NCI-H2029 (cell line): ENCODE measurements around the gene CYP2J2.
A peak's percentile ranks its signal among the peaks of the same experiment; 100 is the strongest.
"Not testable (repeated sequence)": the region's sequence is repeated elsewhere in the genome, so short reads cannot be mapped to it uniquely, and the experiment has no call there.

ENCODE experiments used
- DNase-seq: peaks from one replicate; lab custom pipeline; 2025; lab: John Stamatoyannopoulos, UW

CYP2J2 gene

GRCh38 chr1:59866462-59866861 lies 60.1 kb downstream of the CYP2J2 start:
- no peak for DNase-seq

- no peak for DNase-seq
These were observed 68.8 kb downstream of the CYP2J2 start for GRCh38 chr1:59857679-59858354.

GRCh38 chr1:59856725-59857338 lies 69.7 kb downstream of the CYP2J2 start:
- peak; percentile 95 for DNase-seq

- DNase-seq: not testable (repeated sequence)
These were observed 71.3 kb downstream of the CYP2J2 start for GRCh38 chr1:59855297-59855696.

GRCh38 chr1:59852117-59852516 lies 74.5 kb downstream of the CYP2J2 start:
- no peak for DNase-seq

- DNase-seq: no peak
These were observed 79.7 kb downstream of the CYP2J2 start for GRCh38 chr1:59846895-59847282.

GRCh38 chr1:59846209-59846894 lies 80.2 kb downstream of the CYP2J2 start:
- DNase-seq: no peak

- no peak for DNase-seq
These were observed 81.5 kb downstream of the CYP2J2 start for GRCh38 chr1:59845091-59845490.
